Ovary (tissue), 9 donors: Measurements from ENCODE around the gene CHD6. TPM values are rescaled to one million over a fixed set of nuclear protein-coding genes. Genes with fewer than 3 reads are reported as not detected.

Experiments
- DNase-seq, 5 donors: peaks; one replicate each; pipeline ENCODE4 v3.0.0-alpha.2; 2019 to 2020
- H3K27ac ChIP-seq, 2 donors: fragments of 200-600 bp; one replicate each; pipeline versions ENCODE4 v1.5.1 to v1.8.0; 2019 to 2022
- H3K27me3 ChIP-seq: fragments of 200-600 bp; one replicate; pipeline ENCODE4 v1.8.0; 2022
- H3K36me3 ChIP-seq: fragments of 200-600 bp; sonication (generic); one replicate; pipeline ENCODE4 v1.5.1; 2019
- H3K4me1 ChIP-seq: one replicate; pipeline ENCODE4 v1.8.1; 2013; ENCODE audit warnings: mild to moderate bottlenecking, moderate library complexity; ENCODE audit not compliant: insufficient read depth
- H3K4me3 ChIP-seq: fragments of 200-600 bp; sonication (generic); one replicate; pipeline ENCODE4 v1.5.1; 2017
- H3K9me3 ChIP-seq, 2 donors: fragments of 200-600 bp in 1 of 2; sonication (generic) in 1 of 2; one replicate each; pipeline versions ENCODE4 v1.5.1 to v1.8.1; 2013 to 2019; ENCODE audit warnings: mild to moderate bottlenecking in 1 of 2, moderate library complexity in 1 of 2
- EP300 ChIP-seq: sonication (generic); formaldehyde crosslinking; IDR thresholded peaks from one replicate; pipeline ENCODE4 v1.6.1; 2017; ENCODE audit warnings: antibody characterized with exemption
- POLR2A ChIP-seq: fragments of 450-650 bp; IDR thresholded peaks from one replicate; pipeline ENCODE4 v1.6.1; 2017; ENCODE audit warnings: antibody characterized with exemption, mild to moderate bottlenecking, moderate library complexity
- WGBS, 3 donors: extraction: QIAGEN DNeasy Blood & Tissue Kit in 1 of 3; methylation state at CpG; one replicate each; pipeline versions ENCODE4 v1.1.5 to v1.1.7; 2013 to 2017; 5-methylcytosine and 5-hydroxymethylcytosine counted together
- intact Hi-C, 4 donors: fragments of 100-400 bp; cut with DNase I; formaldehyde crosslinking; loops; one replicate each; pipeline versions ENCODE4 v1.11.0 to v1.15.1; 2022 to 2023
- polyA plus RNA-seq, 2 donors: library from polyadenylated mRNA; stranded (reverse); fragments of 200-250 nt in 1 of 2; fragments of 350-450 nt in 1 of 2; fragmentation: Illumina TruSeq in 1 of 2; extraction: RNeasy Lipid Tissue Mini Kit (QIAGEN cat#74804) in 1 of 2; gene quantifications; one replicate each; pipeline ENCODE4 v1.2.3, GENCODE V29; 2013 to 2014
- total RNA-seq, 7 donors: library from RNA; depleted of rRNA in 2 of 7; stranded (reverse); fragments of >200 nt in 2 of 7; fragmentation: NEBNext Ultra II Directional in 3 of 7; extraction: Animal tissue kit (Norgen Biotek cat#: 25700) in 3 of 7; gene quantifications; one replicate each; pipeline versions ENCODE4 v1.1.0 to v1.2.4, GENCODE V29; 2016 to 2023
- TF ChIP-seq, protein P1 (sequence below), 3 donors: fragments of 450-650 bp in 2 of 3; fragments of 200-600 bp in 1 of 3; IDR thresholded peaks; one replicate each; pipeline versions ENCODE4 v1.5.1 to v1.8.0; 2016 to 2022; ENCODE audit warnings: antibody characterized with exemption in 3 of 3, mild to moderate bottlenecking in 1 of 3
- donor health status: DM: no; HTN: no; CAD: no; lungs with moderate emphysema.
- donor health status: DM: no; HTN: no; CAD: no.
- donor health status: Bipolar disorder and iron deficiency.
- donor health status: DM: yes; HTN: yes; CAD: no.
- donor health status: DM: no; HTN: no; CAD: no.
- donor health status: DM: yes; HTN: yes; CAD: no.

CHD6 gene
- total and polyA plus RNA-seq, 9 donors, result 12.1 to 82.4 (median 52.7) TPM

DNA sequence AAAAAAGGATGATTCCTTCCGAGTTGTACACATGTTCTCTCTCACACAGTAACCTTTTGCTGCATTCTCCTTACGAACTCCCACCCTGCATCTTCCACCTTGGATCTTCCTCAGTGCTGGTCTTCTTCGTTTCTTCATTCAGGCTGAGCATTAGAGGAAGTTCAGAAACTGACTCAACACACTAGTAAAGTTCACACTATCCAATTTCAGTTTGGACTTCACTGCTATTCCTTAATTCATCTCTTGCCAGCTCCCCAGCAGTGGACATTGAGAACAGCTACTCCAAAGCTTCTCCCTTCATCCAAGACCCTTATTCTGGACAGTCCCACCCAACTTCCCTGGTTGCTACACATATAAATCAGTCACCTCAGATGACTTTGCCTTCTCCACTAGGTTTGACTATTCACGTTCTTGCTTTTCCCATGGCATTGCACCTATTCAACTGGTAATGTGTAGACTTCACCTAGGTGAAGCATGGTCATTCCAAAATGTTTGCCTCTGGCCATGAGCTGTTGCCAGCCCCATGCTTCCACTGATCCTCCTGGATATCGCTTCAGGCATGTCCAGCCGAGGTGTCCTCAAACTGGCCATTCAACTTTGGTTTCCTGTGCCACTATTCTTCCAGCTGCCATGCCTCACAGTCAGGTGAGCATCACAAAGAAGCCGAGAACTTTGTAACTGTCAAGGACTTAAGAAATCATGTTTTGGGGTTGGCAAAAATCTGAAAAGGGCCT, 147.6 kb downstream of the CHD6 start:
- DNase-seq, result no peak
- no peak overlapping the region for H3K27ac ChIP-seq
- no peaks in the 10 kb centered on the region for H3K9me3 ChIP-seq
- intact Hi-C loops, result no loop called here
- no peaks in the 10 kb centered on the region for H3K27me3 ChIP-seq
- no peaks in the 10 kb centered on the region for H3K36me3 ChIP-seq
- 84 to 88% (median 86%) methylated on average over 7 of the region's 7 CpGs for WGBS, 3 donors
- H3K4me3 ChIP-seq, result no peak overlapping the region
- H3K4me1 ChIP-seq, result peaks cover 2% of the 10 kb centered on the region
- TF ChIP-seq POLR2A (no peak), EP300 (no peak)
- TF ChIP-seq, protein P1, sequence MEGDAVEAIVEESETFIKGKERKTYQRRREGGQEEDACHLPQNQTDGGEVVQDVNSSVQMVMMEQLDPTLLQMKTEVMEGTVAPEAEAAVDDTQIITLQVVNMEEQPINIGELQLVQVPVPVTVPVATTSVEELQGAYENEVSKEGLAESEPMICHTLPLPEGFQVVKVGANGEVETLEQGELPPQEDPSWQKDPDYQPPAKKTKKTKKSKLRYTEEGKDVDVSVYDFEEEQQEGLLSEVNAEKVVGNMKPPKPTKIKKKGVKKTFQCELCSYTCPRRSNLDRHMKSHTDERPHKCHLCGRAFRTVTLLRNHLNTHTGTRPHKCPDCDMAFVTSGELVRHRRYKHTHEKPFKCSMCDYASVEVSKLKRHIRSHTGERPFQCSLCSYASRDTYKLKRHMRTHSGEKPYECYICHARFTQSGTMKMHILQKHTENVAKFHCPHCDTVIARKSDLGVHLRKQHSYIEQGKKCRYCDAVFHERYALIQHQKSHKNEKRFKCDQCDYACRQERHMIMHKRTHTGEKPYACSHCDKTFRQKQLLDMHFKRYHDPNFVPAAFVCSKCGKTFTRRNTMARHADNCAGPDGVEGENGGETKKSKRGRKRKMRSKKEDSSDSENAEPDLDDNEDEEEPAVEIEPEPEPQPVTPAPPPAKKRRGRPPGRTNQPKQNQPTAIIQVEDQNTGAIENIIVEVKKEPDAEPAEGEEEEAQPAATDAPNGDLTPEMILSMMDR (IDR thresholded peaks at IDR 0.05), result no peak

DNA sequence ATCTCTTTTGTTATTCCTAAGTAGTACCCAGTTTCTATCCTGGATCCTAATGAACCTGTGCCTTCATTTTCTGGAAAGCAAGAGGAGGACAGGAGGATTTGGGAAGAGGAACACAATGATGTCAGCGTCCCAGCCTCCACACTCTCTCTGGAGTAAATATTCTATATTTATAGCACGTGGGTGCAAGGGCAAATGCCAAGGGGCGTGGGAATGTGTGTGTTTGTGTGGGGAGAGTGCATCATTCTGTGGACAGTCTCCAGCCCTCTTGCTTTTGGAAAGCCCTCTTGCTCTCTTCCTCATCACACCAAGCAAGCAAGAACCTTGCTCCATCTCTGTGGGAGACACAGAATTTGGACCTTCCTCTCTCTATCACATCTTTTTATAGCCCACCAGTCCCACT, 148.3 kb downstream of the CHD6 start:
- intact Hi-C loops, result no loop called here
- 37 to 48% (median 38%) methylated on average over 3 of the region's 3 CpGs for WGBS, 3 donors
- Histone ChIP-seq H3K36me3 (no peaks in the 10 kb centered on the region), H3K9me3 (no peaks in the 10 kb centered on the region), H3K4me3 (no peak overlapping the region), H3K4me1 (no peaks in the 10 kb centered on the region), H3K27ac (no peak overlapping the region), H3K27me3 (no peaks in the 10 kb centered on the region)
- DNase-seq, result no peak
- TF ChIP-seq, protein P1 (IDR thresholded peaks at IDR 0.05), result no peak
- TF ChIP-seq POLR2A, result no peak
- TF ChIP-seq EP300, result no peak

DNA sequence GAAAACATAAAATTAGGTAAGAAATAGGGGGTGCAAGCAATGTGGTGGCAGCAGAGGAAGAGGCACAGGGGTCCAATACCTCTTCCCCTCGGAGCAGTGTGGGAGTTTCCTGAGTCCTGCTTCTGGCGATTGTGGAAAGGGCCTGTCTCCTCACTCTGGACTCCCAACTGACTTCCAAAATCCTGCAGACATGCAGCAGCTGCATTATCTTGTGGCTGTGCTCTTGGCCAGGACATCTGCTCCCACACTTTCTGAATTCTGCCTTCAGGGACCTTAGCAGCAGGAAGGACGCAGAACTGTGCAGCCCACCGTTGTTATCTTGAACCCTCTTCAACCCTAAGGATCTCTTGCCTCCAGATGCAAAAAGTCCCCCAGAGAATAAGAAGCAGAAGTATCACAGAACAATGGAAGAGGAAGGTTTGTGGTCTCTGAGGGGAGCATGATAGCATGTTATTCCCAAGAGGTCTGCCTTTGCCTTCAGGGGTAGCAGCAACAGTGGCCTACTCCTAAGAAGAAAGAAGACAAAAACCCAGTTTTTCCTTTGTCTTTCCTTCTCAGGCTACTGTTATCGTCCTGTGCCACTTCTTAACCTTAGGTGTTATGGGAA, 149.1 kb downstream of the CHD6 start:
- Histone ChIP-seq H3K4me1 (no peaks in the 10 kb centered on the region), H3K27me3 (no peaks in the 10 kb centered on the region), H3K27ac (no peak overlapping the region), H3K4me3 (no peak overlapping the region), H3K9me3 (no peaks in the 10 kb centered on the region), H3K36me3 (no peaks in the 10 kb centered on the region)
- TF ChIP-seq EP300 (no peak), POLR2A (no peak)
- TF ChIP-seq, protein P1 (IDR thresholded peaks at IDR 0.05), result no peak
- no peak for DNase-seq
- WGBS, 3 donors, result 34 to 38% (median 37%) methylated on average over 5 of the region's 5 CpGs
- intact Hi-C loops, result no loop called here

DNA sequence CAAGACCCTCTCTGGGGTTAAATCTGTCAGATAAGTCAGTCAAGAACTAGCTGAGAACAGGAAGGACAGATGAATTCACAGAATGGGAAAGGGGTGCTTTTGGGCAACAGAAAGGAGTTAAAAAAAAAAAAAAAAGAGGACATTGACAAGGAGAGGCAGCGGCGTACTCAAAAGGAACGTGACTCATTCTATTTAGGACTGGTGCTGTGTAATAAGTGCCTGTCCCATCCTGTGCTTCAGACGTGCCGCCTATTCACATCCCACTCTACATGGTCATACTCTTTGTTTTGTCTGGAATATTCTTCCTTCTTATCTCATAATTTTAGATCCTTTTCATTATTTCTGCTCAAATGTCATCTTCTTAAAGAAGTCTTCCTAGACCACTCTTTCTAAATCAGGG, 150.5 kb downstream of the CHD6 start:
- no peaks in the 10 kb centered on the region for H3K36me3 ChIP-seq
- intact Hi-C loops, result no loop called here
- 62 to 79% (median 73%) methylated on average over 5 of the region's 5 CpGs for WGBS, 3 donors
- H3K4me1 ChIP-seq, result no peaks in the 10 kb centered on the region
- H3K4me3 ChIP-seq, result no peak overlapping the region
- TF ChIP-seq EP300 (no peak), POLR2A (no peak)
- TF ChIP-seq, protein P1 (IDR thresholded peaks at IDR 0.05), result no peak
- no peaks in the 10 kb centered on the region for H3K27me3 ChIP-seq
- DNase-seq, result no peak
- no peaks in the 10 kb centered on the region for H3K9me3 ChIP-seq
- H3K27ac ChIP-seq, result no peak overlapping the region
